ENCODE data around the gene F8.
A peak's percentile ranks its signal among the peaks of the same experiment; 100 is the strongest.
"Not testable (repeated sequence)": the region's sequence is repeated elsewhere in the genome, so short reads cannot be mapped to it uniquely, and the experiment has no call there.

Gene F8

DNA sequence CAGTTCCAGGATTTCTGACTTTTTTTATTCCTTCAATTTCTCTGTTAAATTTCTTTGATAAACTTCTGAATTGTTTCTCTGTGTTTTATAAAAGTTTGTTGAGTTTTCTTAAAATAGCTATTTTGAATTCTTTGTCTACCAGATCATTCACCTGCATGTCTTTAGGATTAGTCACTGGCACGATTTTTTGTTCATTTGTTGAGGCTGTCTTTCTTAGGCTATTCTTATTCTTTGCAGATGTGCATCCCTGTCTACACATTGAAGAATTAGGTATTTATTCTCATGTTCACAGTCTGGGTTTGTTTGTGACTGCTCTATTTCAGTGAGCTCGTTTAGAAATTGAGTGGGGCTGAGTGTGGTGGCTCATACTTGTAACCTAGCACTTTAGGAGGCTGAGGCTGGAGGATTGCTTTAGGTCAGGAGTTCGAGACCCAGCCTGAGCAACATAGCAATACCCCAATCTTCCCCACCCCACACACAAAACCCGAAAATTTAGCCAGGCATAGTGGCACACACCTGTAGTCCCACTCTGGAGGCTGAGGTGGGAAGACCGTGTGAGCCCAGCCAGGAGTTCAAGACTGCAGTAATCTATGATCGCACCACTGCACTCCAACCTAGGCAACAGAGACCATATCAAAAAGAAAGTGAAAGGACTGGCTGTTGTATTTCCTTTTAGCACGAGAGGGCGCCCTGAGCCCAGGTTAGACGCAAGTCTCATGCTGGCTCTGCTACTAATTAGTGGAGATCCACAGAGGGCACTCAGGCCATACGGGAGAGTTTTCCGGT lies 42.0 kb downstream of the F8 start:
- H3K4me1 Mint-ChIP-seq: peaks cover 18% of the 10 kb centered on the region

GRCh38 chrX:154979629-154980028 lies 42.9 kb downstream of the F8 start:
- ATAC-seq (no peak), DNase-seq (no peak)
- Mint-ChIP-seq H3K9me3 (no peaks in the 10 kb centered on the region), H3K27ac (no peak overlapping the region), H3K4me3 (no peak overlapping the region), H3K27me3 (no peaks in the 10 kb centered on the region), H3K4me1 (peaks cover 18% of the 10 kb centered on the region)

More for the DNA sequence above, 42.0 kb downstream of the F8 start:
- no peaks in the 10 kb centered on the region for H3K27me3 Mint-ChIP-seq
- H3K9me3 Mint-ChIP-seq: no peaks in the 10 kb centered on the region
- DNase-seq (peak; percentile 71 to 80), ATAC-seq (peak; percentile 96)
- H3K27ac Mint-ChIP-seq: peak overlapping the region; percentile 88 to 91
- peak overlapping the region; percentile 80 to 84 for H3K4me3 Mint-ChIP-seq

DNA sequence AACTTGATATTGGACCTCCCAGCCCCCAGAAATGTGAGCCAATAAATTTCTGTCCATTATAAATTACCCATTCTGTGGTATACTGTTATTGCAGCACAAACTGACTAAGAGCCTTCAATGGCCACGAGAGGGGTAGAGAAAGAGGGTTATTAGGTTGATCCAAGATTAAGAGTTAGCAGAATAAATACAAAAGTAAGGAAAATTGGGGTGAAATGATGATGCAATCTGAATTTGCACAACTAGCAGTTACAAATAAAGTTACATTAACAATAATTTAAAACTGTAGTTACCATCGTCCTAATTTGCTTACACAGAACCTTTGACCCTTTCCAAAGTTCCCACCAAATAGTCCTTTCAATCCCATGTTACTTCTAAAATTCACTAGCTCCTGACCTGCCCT lies 54.2 kb downstream of the F8 start:
- Mint-ChIP-seq H3K4me3 (no peak overlapping the region), H3K4me1 (no peaks in the 10 kb centered on the region), H3K9me3 (no peaks in the 10 kb centered on the region), H3K27me3 (no peaks in the 10 kb centered on the region), H3K27ac (no peak overlapping the region)
- no peak for DNase-seq
- ATAC-seq: no peak

DNA sequence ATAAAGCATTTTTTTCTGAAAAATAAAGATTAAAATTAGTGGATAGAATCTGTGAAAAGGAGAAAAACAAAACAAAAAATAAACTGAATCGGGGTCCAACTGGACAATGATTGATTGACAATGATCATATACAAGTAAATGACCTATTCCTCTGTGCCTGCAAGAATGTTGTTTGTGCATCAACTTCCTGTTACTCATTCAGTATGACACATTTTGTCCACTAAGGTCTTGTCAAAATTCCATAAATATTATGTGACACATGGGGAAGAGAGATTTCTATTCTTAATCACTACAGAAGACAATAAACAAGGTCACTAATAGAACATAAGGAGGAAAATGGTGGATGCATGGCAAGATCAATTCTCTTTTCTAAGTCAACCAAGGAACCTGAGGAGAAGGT lies 54.9 kb downstream of the F8 start:
- DNase-seq (no peak), ATAC-seq (no peak)
- H3K9me3 Mint-ChIP-seq: no peaks in the 10 kb centered on the region
- no peaks in the 10 kb centered on the region for H3K27me3 Mint-ChIP-seq
- H3K4me3 Mint-ChIP-seq: no peak overlapping the region
- H3K27ac Mint-ChIP-seq: no peak overlapping the region
- H3K4me1 Mint-ChIP-seq: no peaks in the 10 kb centered on the region

DNA sequence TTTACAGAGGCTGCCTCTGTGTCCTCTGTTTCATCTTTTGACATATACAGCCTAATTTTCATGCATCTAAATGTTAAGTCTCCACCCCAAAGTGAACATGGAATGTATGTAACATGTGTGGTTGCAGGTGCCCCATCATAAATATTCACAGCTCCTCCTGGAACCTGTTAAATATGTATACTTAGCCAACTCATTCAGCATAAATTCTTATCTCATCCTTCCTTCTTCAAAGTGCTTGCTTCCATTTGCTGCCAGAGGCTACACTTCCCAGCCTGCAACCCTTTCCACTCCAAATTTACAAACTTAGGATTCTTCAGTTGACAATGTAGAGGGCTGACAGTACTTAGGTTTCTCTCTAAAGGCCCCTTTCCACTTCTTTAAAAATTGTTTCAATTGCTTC lies 60.6 kb downstream of the F8 start:
- no peaks in the 10 kb centered on the region for H3K27me3 Mint-ChIP-seq
- H3K9me3 Mint-ChIP-seq: no peaks in the 10 kb centered on the region
- no peaks in the 10 kb centered on the region for H3K4me1 Mint-ChIP-seq
- H3K27ac Mint-ChIP-seq: no peak overlapping the region
- no peak overlapping the region for H3K4me3 Mint-ChIP-seq
- no peak for DNase-seq
- no peak for ATAC-seq

DNA sequence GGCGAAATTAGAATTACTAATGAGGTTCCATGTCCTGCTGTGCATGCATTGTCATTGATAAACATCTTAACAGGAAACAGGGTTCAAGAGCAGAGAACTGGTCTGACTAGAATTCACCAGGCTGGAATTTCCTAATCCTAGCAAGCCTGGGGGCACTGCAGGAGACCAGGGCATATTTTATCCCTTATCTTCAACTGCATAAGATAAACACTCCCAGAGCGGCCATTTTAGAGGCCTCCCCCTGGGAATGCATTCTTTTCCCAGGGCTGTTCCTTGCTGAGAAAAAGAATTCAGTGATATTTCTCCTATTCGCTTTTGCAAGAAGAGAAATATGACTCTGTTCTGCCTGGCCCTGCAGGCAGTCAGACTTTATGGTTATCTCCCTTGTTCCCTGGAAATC lies 66.7 kb downstream of the F8 start:
- H3K27ac Mint-ChIP-seq, H3K4me3 Mint-ChIP-seq, H3K4me1 Mint-ChIP-seq, ATAC-seq, DNase-seq, H3K9me3 Mint-ChIP-seq, H3K27me3 Mint-ChIP-seq: not testable (repeated sequence)

GRCh38 chrX:154939265-154939664 lies 83.3 kb downstream of the F8 start:
- not testable (repeated sequence) for H3K27ac Mint-ChIP-seq, H3K4me3 Mint-ChIP-seq, ATAC-seq, H3K9me3 Mint-ChIP-seq, H3K4me1 Mint-ChIP-seq, DNase-seq, H3K27me3 Mint-ChIP-seq

DNA sequence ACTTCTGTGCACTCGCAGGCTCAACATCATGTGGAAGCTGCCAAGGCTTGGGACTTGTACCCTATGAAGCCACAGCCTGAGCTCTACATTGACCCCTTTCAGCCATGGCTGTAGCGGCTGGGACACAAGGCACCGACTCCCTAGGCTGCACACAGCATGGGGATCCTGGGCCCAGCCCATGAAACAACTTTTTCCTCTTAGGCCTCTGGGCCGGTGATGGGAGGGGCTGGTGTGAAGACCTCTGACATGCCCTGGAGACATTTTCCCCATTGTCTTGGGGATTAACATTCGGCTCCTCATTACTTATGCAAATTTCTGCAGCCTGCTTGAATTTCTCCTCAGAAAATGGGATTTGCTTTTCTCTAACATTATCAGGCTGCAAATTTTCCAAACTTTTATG lies 97.8 kb downstream of the F8 start:
- not testable (repeated sequence) for H3K9me3 Mint-ChIP-seq, H3K4me1 Mint-ChIP-seq, H3K27ac Mint-ChIP-seq, H3K4me3 Mint-ChIP-seq, DNase-seq, ATAC-seq
- peaks cover 20% of the 10 kb centered on the region for H3K27me3 Mint-ChIP-seq

DNA sequence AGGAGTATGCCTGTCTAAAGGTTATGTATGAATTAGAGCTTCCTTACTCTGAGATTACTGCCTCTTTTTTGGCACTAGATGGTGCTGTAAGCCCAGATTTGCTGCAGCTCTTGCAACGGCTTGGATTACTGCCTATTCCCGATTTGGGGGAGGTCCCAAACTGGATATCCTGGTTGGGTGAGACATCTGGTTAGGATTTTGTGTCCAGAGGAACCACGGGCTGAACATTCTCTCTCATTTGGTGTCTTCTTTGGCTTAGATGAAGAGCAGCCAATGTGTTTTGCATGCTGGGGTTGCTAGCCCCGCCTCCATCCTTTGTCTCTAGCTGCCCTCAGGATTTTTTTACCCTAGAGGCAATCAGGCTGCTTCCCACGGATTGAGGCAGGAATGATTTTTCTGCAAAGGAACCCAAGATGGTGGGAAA lies 104.5 kb downstream of the F8 start:
- no peak overlapping the region for H3K27ac Mint-ChIP-seq
- no peaks in the 10 kb centered on the region for H3K9me3 Mint-ChIP-seq
- H3K27me3 Mint-ChIP-seq: no peaks in the 10 kb centered on the region
- DNase-seq: peak; percentile 13 to 17
- H3K4me1 Mint-ChIP-seq: no peaks in the 10 kb centered on the region
- H3K4me3 Mint-ChIP-seq: peak overlapping the region; percentile 44 to 57
- peak; percentile 64 for ATAC-seq

GRCh38 chrX:154914052-154914451 lies 108.5 kb downstream of the F8 start:
- H3K4me1 Mint-ChIP-seq: no peaks in the 10 kb centered on the region
- DNase-seq: no peak
- H3K27me3 Mint-ChIP-seq: peaks cover 6% of the 10 kb centered on the region
- no peak overlapping the region for H3K4me3 Mint-ChIP-seq
- ATAC-seq: no peak
- H3K9me3 Mint-ChIP-seq: peaks cover 0 to 5% of the 10 kb centered on the region in 2 donors
- H3K27ac Mint-ChIP-seq: no peak overlapping the region

GRCh38 chrX:154910528-154910927 lies 112.0 kb downstream of the F8 start:
- DNase-seq, H3K4me3 Mint-ChIP-seq, H3K27me3 Mint-ChIP-seq, H3K9me3 Mint-ChIP-seq, ATAC-seq, H3K4me1 Mint-ChIP-seq, H3K27ac Mint-ChIP-seq: not testable (repeated sequence)

DNA sequence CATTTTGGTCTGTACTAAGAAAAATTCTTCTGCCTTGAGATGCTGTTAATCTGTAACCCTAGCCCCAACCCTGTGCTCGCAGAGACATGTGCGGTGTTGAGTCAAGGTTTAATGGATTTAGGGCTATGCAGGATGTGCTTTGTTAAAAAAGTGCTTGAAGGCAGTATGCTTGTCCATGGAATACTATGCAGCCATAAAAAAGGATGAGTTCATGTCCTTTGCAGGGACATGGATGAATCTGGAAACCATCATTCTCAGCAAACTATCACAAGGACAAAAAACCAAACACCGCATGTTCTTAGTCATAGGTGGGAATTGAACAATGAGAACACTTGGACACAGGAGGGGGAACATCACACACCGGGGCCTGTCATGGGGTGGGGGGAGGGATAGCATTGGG lies 112.5 kb downstream of the F8 start:
- not testable (repeated sequence) for H3K9me3 Mint-ChIP-seq, H3K27ac Mint-ChIP-seq, ATAC-seq, H3K4me1 Mint-ChIP-seq, H3K4me3 Mint-ChIP-seq, DNase-seq, H3K27me3 Mint-ChIP-seq

GRCh38 chrX:154908821-154909220 lies 113.7 kb downstream of the F8 start:
- no peak overlapping the region for H3K4me3 Mint-ChIP-seq
- peaks cover 6% of the 10 kb centered on the region for H3K27me3 Mint-ChIP-seq
- peaks cover 0 to 5% of the 10 kb centered on the region in 2 donors for H3K9me3 Mint-ChIP-seq
- no peaks in the 10 kb centered on the region for H3K4me1 Mint-ChIP-seq
- no peak overlapping the region for H3K27ac Mint-ChIP-seq
- DNase-seq (no peak), ATAC-seq (no peak)

GRCh38 chrX:154902408-154902807 lies 120.1 kb downstream of the F8 start:
- Mint-ChIP-seq H3K4me1 (no peaks in the 10 kb centered on the region), H3K27ac (no peak overlapping the region), H3K4me3 (no peak overlapping the region), H3K9me3 (no peaks in the 10 kb centered on the region), H3K27me3 (no peaks in the 10 kb centered on the region)
- no peak for ATAC-seq
- no peak for DNase-seq

DNA sequence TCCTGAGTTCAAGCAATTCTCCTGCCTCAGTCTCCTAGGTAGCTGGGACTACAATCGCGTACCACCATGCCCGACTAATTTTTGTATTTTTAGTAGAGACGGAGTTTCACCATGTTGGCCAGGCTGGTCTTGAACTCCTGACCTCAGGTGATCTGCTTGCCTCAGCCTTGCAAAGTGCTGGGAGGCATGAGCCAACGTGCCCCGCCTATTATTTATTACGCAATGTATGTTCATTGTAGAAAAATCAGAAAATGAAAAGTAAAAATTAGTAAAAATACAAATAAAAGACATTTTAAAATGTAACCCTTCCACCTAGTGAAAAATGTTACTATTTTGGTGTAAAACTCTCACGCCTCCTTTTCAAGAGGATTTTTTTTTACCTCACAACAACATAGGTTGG lies 122.2 kb downstream of the F8 start:
- ATAC-seq: no peak
- no peak for DNase-seq
- Mint-ChIP-seq H3K27ac (no peak overlapping the region), H3K9me3 (no peaks in the 10 kb centered on the region), H3K4me1 (no peaks in the 10 kb centered on the region), H3K27me3 (no peaks in the 10 kb centered on the region), H3K4me3 (no peak overlapping the region)

GRCh38 chrX:154892296-154892695 lies 130.2 kb downstream of the F8 start:
- no peak for DNase-seq
- ATAC-seq: no peak
- H3K27me3 Mint-ChIP-seq: no peaks in the 10 kb centered on the region
- H3K27ac Mint-ChIP-seq: no peak overlapping the region
- H3K9me3 Mint-ChIP-seq: no peaks in the 10 kb centered on the region
- peaks cover 6% of the 10 kb centered on the region for H3K4me1 Mint-ChIP-seq
- H3K4me3 Mint-ChIP-seq: no peak overlapping the region

Measured in stimulated activated naive CD8-positive, alpha-beta T cell treated with anti-CD3 and anti-CD28 coated beads, Interleukin-15, amount 100 ng/mL, for 72 hours (primary cell).